Forelimb muscle (tissue), 1 donor: Measurements from ENCODE around the gene TMEM205. TPM values are rescaled to one million over a fixed set of nuclear protein-coding genes. Genes with fewer than 3 reads are reported as not detected.
A peak's percentile ranks its signal among the peaks of the same experiment; 100 is the strongest.
"Not testable (repeated sequence)": the region's sequence is repeated elsewhere in the genome, so short reads cannot be mapped to it uniquely, and the experiment has no call there.

ENCODE experiments used
- DNase-seq: peaks from one replicate; pipeline ENCODE4 v3.0.0-alpha.2; 2013; ENCODE audit warnings: low read depth
- polyA plus RNA-seq: library from polyadenylated mRNA; unstranded; fragments of 120-200 nt; gene quantifications from one replicate; pipeline ENCODE4 v1.2.1, GENCODE V29; 2013; ENCODE audit not compliant: insufficient read length

TMEM205 gene
- polyA plus RNA-seq: 44.9 TPM

- peak; percentile 82 for DNase-seq
Observed at GRCh38 chr19:11346104-11346940, at the start of gene TMEM205, which contains the start of gene CCDC159. TSS of gene TMEM205 (minus strand) at chr19:11346268. CDS start at chr19:11345619, 649 bp downstream. TSS of gene CCDC159 (plus strand) at chr19:11346519. CDS start at chr19:11346607, 88 bp downstream.

- no peak for DNase-seq
Observed at GRCh38 chr19:11390933-11391680, 45.0 kb upstream of the TMEM205 start.

- no peak for DNase-seq
Observed at GRCh38 chr19:11390359-11390758, 44.3 kb upstream of the TMEM205 start.

DNA sequence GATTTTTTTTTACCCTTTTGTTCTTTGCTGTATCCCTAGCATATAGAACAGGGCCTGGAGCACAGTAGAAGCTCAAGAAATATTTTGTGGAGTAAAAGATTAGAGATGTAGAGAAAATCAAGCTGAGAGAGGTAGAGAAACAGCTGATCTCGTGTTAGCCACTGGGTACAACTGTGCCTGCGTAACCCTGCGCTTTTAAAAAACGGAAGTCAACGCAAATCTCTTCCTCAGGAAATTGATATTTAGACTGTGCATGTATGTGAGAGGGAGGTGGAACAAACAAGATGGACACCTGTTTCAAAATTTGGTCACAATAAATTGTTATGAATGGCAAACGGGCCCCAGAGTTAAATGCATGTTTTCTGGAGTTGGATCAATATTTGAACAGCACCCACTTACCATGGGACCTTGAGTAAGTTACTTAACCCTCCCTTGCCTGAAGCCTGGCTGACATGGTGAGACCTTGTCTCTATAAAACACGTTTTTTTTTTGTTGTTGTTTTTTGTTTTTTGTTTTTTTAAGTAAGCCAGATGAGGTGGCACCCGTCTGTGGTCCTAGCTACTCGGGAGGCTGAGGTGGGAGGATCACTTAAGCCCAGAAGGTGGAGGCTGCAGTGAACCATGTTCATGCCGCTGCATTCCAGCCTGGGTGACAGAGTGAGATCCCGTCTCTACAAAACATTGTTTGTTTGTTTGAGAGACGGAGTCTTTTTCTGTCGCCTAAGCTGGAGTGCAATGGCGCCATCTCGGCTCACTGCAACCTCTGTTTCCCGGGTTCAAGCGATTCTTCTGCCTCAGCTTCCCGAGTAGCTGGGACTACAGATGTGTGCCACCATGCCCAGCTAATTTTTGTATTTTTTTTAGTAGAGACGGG, 41.3 kb upstream of the TMEM205 start:
- no peak for DNase-seq

DNA sequence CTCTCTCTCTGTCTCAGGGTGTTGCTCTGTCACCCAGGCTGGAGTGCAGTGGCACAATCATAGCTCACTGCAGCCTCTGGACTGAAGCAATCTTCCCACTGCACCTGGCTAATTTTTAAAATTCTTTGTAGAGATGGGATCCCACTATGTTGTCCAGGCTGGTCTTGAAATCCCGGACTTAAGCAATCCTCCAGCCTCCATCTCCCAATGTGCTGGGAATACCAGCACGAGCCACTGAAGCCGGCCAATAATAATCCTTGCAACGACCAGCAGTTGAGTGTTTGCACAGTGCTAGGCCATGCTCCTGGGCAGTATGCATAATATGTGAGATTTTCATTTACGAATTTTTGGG, 38.7 kb upstream of the TMEM205 start:
- no peak for DNase-seq

DNA sequence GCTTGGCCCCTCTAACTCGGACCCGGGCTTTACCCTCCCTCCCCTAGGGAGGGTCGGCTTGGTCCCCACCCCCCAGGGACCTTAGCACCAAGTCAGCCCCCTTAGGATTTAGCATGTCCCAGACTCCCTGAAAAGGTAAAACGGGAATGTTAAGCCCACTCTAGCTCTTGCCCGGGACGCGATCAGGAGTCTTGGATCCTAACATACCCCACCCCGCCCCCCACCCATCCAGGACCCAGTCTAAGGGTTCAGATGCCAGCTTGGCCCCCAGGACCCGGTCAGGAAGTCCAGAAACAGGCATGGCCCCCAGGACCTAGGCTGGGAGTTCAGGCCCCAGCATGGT, 37.6 kb upstream of the TMEM205 start:
- DNase-seq: no peak

- DNase-seq: no peak
Observed at GRCh38 chr19:11382898-11383705, 37.0 kb upstream of the TMEM205 start.

DNA sequence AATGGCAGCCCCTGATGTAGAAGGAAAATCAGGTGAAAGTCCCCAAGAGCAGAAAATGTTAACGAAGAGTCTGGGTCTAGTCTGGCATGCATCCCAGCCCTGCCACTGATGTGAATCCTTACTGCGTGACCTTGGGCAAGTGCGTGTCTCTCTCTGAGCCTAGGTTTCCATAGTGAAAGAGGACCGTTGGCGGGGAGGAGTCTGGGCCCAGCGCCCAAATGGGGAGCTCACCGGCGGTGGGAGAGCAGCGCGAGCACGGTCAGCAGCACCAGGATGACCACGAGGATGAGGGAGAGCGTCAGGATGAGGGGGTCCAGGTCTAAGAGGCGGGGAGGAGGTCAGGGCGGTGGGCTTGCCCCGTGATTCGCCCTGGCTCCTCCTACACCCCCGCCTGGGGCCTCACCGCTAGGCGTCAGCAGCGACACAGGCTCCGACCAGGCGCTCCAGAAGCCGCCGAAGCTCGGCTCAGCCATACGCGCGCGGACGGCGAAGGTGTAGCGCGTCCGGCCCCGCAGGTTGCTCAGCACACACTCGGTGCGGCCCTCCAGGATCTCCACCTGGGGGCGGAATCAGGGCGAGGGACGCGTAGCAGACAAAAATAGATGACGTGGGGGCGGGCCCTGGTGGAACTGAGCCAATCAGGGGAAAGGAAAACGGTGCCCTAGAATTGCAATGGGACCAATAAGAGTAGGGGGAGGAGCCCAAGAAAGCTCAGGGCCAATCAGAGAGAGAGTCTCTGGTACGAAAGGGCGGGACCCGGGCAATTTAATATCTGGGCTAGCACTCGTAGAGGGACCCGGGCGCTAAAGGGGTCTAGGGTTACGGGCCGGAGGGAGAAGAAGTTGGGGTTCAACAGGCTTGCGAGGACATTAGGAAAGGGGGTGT, 34.8 kb upstream of the TMEM205 start:
- DNase-seq: peak; percentile 87

- no peak for DNase-seq
Observed at GRCh38 chr19:11379857-11380350, 33.8 kb upstream of the TMEM205 start.

GRCh38 chr19:11379269-11379845, 33.3 kb upstream of the TMEM205 start:
- not testable (repeated sequence) for DNase-seq

DNA sequence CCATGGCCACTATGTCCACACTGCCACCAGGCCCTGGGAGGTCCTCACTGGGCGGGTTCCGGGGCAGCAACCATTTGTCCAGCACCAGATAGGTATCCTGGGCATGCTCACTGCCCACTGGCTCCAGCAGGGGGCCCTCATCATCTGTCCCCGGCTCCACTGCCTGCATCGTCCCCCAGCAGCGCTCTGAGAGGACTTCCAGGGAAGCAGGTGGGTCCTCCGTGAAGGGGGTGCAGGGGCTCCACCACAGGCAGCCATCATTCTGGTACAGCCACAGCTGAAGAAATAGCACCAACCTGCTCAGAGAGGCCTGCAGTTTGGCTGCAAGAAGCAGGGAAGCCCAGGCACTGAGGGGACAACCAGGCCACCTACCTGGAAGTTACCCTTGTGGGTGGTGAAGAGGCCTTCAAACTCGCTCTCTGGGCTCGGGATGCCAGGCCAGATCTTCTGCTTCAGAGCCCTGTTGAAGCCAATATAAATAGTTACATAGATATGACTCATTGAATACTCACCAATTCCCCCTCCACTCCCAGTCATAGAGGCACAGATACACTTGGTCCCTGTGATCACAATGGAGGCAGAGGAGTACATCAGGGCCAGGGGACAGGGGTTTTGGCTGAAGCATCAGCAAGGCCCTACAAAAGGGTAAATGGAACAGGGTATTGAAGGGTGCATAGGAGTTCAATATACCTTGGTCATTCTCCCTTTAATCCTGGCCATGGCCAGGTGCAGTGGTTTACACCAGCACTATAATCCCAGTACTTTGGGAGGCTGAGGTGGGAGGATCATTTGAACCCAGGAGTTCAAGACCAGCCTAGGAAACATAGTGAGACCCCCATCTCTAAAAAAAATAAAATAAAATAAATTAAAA, 32.5 kb upstream of the TMEM205 start:
- DNase-seq: no peak

GRCh38 chr19:11377756-11378155, 31.7 kb upstream of the TMEM205 start:
- no peak for DNase-seq

GRCh38 chr19:11377237-11377636, 31.2 kb upstream of the TMEM205 start:
- DNase-seq: no peak

GRCh38 chr19:11375143-11375948, 29.3 kb upstream of the TMEM205 start:
- no peak for DNase-seq

- DNase-seq: peak; percentile 98
Observed at GRCh38 chr19:11374433-11375142, 28.5 kb upstream of the TMEM205 start, which contains the start of gene SWSAP1. TSS of gene SWSAP1 (plus strand) at chr19:11374666. CDS start at chr19:11374681, 15 bp downstream.

GRCh38 chr19:11373885-11374432, 27.9 kb upstream of the TMEM205 start:
- no peak for DNase-seq
